GM12865 (cell line): ENCODE results near the gene JARID2.
A peak's percentile ranks its signal among the peaks of the same experiment; 100 is the strongest.

ENCODE experiments used
- DNase-seq: peaks from one replicate; pipeline ENCODE4 v3.0.0; 2010; ENCODE audit warnings: low read depth
- H3K4me3 ChIP-seq: 2 replicates; pipeline ENCODE4 v1.5.1; 2011; ENCODE audit warnings: mild to moderate bottlenecking, low read depth, low read length, control low read depth
- CTCF ChIP-seq: IDR thresholded peaks from 2 replicates; pipeline ENCODE4 v1.5.1; 2011; ENCODE audit warnings: low read length, control low read depth, low read depth, inconsistent platforms; ENCODE audit not compliant: insufficient read depth; ENCODE audit errors: missing control alignments

Gene JARID2

GRCh38 chr6:15437090-15437635, 191.3 kb downstream of the JARID2 start:
- no peak overlapping the region for H3K4me3 ChIP-seq
- no peak for TF ChIP-seq CTCF
- DNase-seq = no peak

DNA sequence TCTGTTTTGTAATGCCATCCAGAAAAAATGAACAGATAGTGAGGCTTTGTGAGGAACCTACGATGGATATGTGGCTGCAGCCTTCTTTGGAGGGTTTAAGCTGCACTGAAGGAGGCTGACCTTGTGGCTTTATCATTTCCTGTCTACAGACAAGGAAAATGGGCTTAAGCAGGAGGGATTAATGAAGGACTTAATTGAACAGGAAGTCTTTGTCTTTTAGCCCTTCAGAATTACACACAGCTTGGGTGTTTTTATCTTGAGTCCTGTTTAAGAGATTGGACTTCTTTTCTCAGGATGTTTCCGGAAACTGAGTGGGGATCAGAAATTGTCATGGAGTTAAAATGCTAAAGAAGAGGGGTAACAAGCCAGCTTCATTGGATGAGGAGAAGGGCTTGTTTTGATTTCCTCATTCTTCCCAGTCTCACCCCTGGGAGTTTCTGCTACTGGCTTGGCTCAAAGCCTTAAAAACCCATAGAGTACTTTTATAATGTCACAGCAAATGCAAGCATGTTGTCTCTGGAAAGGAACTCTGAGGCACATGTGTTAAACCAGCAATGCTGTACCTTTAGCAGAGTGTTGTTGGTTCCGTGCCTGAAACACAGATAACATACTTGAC, 193.6 kb downstream of the JARID2 start:
- no peak overlapping the region for H3K4me3 ChIP-seq
- TF ChIP-seq CTCF = no peak
- DNase-seq = no peak

- no peak overlapping the region for H3K4me3 ChIP-seq
- no peak for DNase-seq
- TF ChIP-seq CTCF = no peak
These were observed 194.2 kb downstream of the JARID2 start for GRCh38 chr6:15440040-15440439.

- DNase-seq = peak; percentile 58
- no peak overlapping the region for H3K4me3 ChIP-seq
- TF ChIP-seq CTCF = peak; percentile 78
These were observed 195.5 kb downstream of the JARID2 start for GRCh38 chr6:15441215-15441868.

- DNase-seq = no peak
- no peak overlapping the region for H3K4me3 ChIP-seq
- TF ChIP-seq CTCF = no peak
These were observed 196.1 kb downstream of the JARID2 start for GRCh38 chr6:15441981-15442380.

GRCh38 chr6:15442467-15442866, 196.6 kb downstream of the JARID2 start:
- no peak for DNase-seq
- no peak overlapping the region for H3K4me3 ChIP-seq
- no peak for TF ChIP-seq CTCF
